IMR-90 (cell line): ENCODE data around the gene TNF. TPM values are rescaled to one million over a fixed set of nuclear protein-coding genes. Genes with fewer than 3 reads are reported as not detected.

Source experiments
- ATAC-seq: fragments of 200-7000 bp; cut with Tn5 transposase; 2 replicates; pipeline ENCODE4 v1.9.1; 2020; ENCODE audit warnings: low read depth, mild to moderate bottlenecking, moderate library complexity
- BruUV-seq: library from RNA; stranded (reverse); fragments of 400-500 nt; replicated peaks from 2 replicates; lab custom pipeline; 2021; lab: Mats Ljungman, UMichigan
- CTCF ChIA-PET: fragments of 300-600 bp; formaldehyde crosslinking; extraction: SDS; loops from one replicate; lab custom pipeline; 2021; ENCODE audit warnings: antibody characterized with exemption; lab: Yijun Ruan, JAX
- POLR2A ChIA-PET: fragments of 300-600 bp; sonication (Branson Sonifier 250); formaldehyde crosslinking; loops from one replicate; lab custom pipeline; 2022; ENCODE audit warnings: antibody characterized with exemption; ENCODE audit not compliant: unreplicated experiment; lab: Charles Lee
- DNase-seq: peaks from one replicate; pipeline ENCODE4 v3.0.0; 2013
- H2AFZ ChIP-seq: replicated peaks from 2 replicates; pipeline ENCODE3; 2013; ENCODE audit warnings: low read length, mild to moderate bottlenecking; ENCODE audit not compliant: poor library complexity
- H2AK5ac ChIP-seq: 2 replicates; pipeline ENCODE4 v1.6.1; 2013; ENCODE audit warnings: low read depth, low read length, inconsistent platforms
- H2AK9ac ChIP-seq: replicated peaks from 2 replicates; pipeline ENCODE3; 2013; ENCODE audit warnings: mild to moderate bottlenecking, low read depth, low read length, moderate library complexity; ENCODE audit not compliant: poor library complexity
- H2BK120ac ChIP-seq: 2 replicates; pipeline ENCODE4 v1.6.1; 2013; ENCODE audit warnings: low read depth, low read length, inconsistent platforms
- H2BK15ac ChIP-seq: 3 replicates; pipeline ENCODE4 v1.6.1; 2013; ENCODE audit warnings: low read depth, low read length, inconsistent platforms
- H2BK20ac ChIP-seq: 2 replicates; pipeline ENCODE4 v1.6.1; 2013; ENCODE audit warnings: low read depth, mild to moderate bottlenecking, inconsistent platforms, low read length, moderate library complexity
- H2BK5ac ChIP-seq: 2 replicates; pipeline ENCODE4 v1.6.1; 2013; ENCODE audit warnings: mild to moderate bottlenecking, low read depth, low read length, inconsistent platforms; ENCODE audit not compliant: poor library complexity, severe bottlenecking
- H3K14ac ChIP-seq: replicated peaks from 2 replicates; pipeline ENCODE4 v1.6.1; 2013; ENCODE audit warnings: low read depth, low read length, inconsistent platforms
- H3K18ac ChIP-seq: 2 replicates; pipeline ENCODE4 v1.6.1; 2013; ENCODE audit warnings: low read depth, low read length, control low read depth
- H3K23ac ChIP-seq: 2 replicates; pipeline ENCODE4 v1.6.1; 2013; ENCODE audit warnings: low read depth, low read length, inconsistent platforms
- H3K27ac ChIP-seq: 2 replicates; pipeline ENCODE4 v1.5.1; 2013; ENCODE audit warnings: mild to moderate bottlenecking, control low read depth, low read length; ENCODE audit not compliant: insufficient read depth
- H3K27me3 ChIP-seq: 2 replicates; pipeline ENCODE4 v1.6.1; 2013; ENCODE audit warnings: low read length; ENCODE audit not compliant: control insufficient read depth, insufficient read depth
- H3K36me3 ChIP-seq: 2 replicates; pipeline ENCODE4 v1.6.1; 2013; ENCODE audit warnings: low read length, mixed read lengths; ENCODE audit not compliant: control insufficient read depth, insufficient read depth
- H3K4ac ChIP-seq: 2 replicates; pipeline ENCODE4 v1.6.1; 2013; ENCODE audit warnings: low read depth, low read length, inconsistent platforms
- H3K4me1 ChIP-seq: 2 replicates; pipeline ENCODE4 v1.6.1; 2013; ENCODE audit warnings: low read length, mixed read lengths; ENCODE audit not compliant: control insufficient read depth, insufficient read depth
- H3K4me2 ChIP-seq: 2 replicates; pipeline ENCODE4 v1.6.1; 2013; ENCODE audit warnings: low read depth, mild to moderate bottlenecking, control low read depth, low read length, moderate library complexity
- H3K4me3 ChIP-seq: 2 replicates; pipeline ENCODE4 v1.5.1; 2013; ENCODE audit warnings: low read depth, mild to moderate bottlenecking, control low read depth, low read length, moderate library complexity; ENCODE audit not compliant: insufficient read depth
- H3K56ac ChIP-seq: 2 replicates; pipeline ENCODE4 v1.6.1; 2013; ENCODE audit warnings: low read length, inconsistent platforms; ENCODE audit not compliant: insufficient read depth; ENCODE audit errors: extremely low read depth
- H3K79me1 ChIP-seq, 2 experiments: 2 replicates each; pipeline ENCODE4 v1.6.1; 2013; ENCODE audit warnings: low read length in 2 of 2, inconsistent platforms in 1 of 2, low read depth in 1 of 2
- H3K9ac ChIP-seq: 2 replicates; pipeline ENCODE4 v1.6.1; 2013; ENCODE audit warnings: low read depth, low read length, control low read depth
- H3K9me1 ChIP-seq: 2 replicates; pipeline ENCODE4 v1.6.1; 2013; ENCODE audit warnings: low read length, inconsistent platforms; ENCODE audit not compliant: insufficient read depth
- H3K9me3 ChIP-seq: 2 replicates; pipeline ENCODE4 v1.6.1; 2013; ENCODE audit warnings: low read length; ENCODE audit not compliant: control insufficient read depth, insufficient read depth
- H4K20me1 ChIP-seq: 2 replicates; pipeline ENCODE4 v1.6.1; 2013; ENCODE audit warnings: low read length, inconsistent platforms; ENCODE audit not compliant: insufficient read depth
- H4K5ac ChIP-seq: 2 replicates; pipeline ENCODE4 v1.6.1; 2013; ENCODE audit warnings: mild to moderate bottlenecking, low read depth, low read length, control low read depth
- H4K8ac ChIP-seq, 2 experiments: 2 replicates each; pipeline ENCODE4 v1.6.1; 2013; ENCODE audit warnings: low read depth in 2 of 2, low read length in 2 of 2, control low read depth in 1 of 2, inconsistent platforms in 1 of 2
- H4K91ac ChIP-seq: 2 replicates; pipeline ENCODE4 v1.6.1; 2013; ENCODE audit warnings: low read depth, low read length, inconsistent platforms; ENCODE audit not compliant: insufficient read depth
- BHLHE40 ChIP-seq: fragments of 150-350 bp; IDR thresholded peaks from 2 replicates; pipeline ENCODE4 v1.6.1; 2016; ENCODE audit warnings: mild to moderate bottlenecking, low read depth, low read length
- CHD1 ChIP-seq: IDR thresholded peaks from 2 replicates; pipeline ENCODE4 v1.6.1; 2012; ENCODE audit warnings: low read depth, low read length, improper control_type of control experiment
- FOS ChIP-seq: fragments of 150-350 bp; IDR thresholded peaks from 2 replicates; pipeline ENCODE4 v1.6.1; 2016; ENCODE audit warnings: low read depth, low read length
- MAFK ChIP-seq: IDR thresholded peaks from 2 replicates; pipeline ENCODE4 v1.6.1; 2012; ENCODE audit warnings: low read depth, low read length, improper control_type of control experiment
- MAZ ChIP-seq: IDR thresholded peaks from 2 replicates; pipeline ENCODE4 v1.6.1; 2012; ENCODE audit warnings: low read depth, mild to moderate bottlenecking, low read length, improper control_type of control experiment, moderate library complexity, borderline replicate concordance
- MXI1 ChIP-seq: IDR thresholded peaks from 2 replicates; pipeline ENCODE4 v1.6.1; 2012; ENCODE audit warnings: low read depth, mild to moderate bottlenecking, low read length, moderate library complexity, borderline replicate concordance
- NFE2L2 ChIP-seq: fragments of 150-350 bp; IDR thresholded peaks from 2 replicates; pipeline ENCODE4 v1.6.1; 2016; ENCODE audit warnings: low read depth, mild to moderate bottlenecking, low read length
- POLR2A ChIP-seq: IDR thresholded peaks from 2 replicates; pipeline ENCODE4 v1.6.1; 2012; ENCODE audit warnings: mild to moderate bottlenecking, low read depth, low read length
- RAD21 ChIP-seq: IDR thresholded peaks from 2 replicates; pipeline ENCODE4 v1.6.1; 2012; ENCODE audit warnings: low read length, improper control_type of control experiment
- RCOR1 ChIP-seq: IDR thresholded peaks from 2 replicates; pipeline ENCODE4 v1.6.1; 2012; ENCODE audit warnings: mild to moderate bottlenecking, low read length, improper control_type of control experiment; ENCODE audit not compliant: insufficient replicate concordance
- RFX5 ChIP-seq: IDR thresholded peaks from 2 replicates; pipeline ENCODE4 v1.8.0; 2012; ENCODE audit warnings: low read depth, mild to moderate bottlenecking, low read length, moderate library complexity
- SMC3 ChIP-seq: fragments of 150-350 bp; IDR thresholded peaks from 2 replicates; pipeline ENCODE4 v1.6.1; 2016; ENCODE audit warnings: low read depth, mild to moderate bottlenecking, antibody characterized with exemption, low read length, moderate library complexity
- WGBS, 2 experiments: methylation state at CpG; one replicate each; pipeline versions ENCODE4 v1.1.5 to v1.1.7; 2013; ENCODE audit warnings: missing lambda C conversion rate in 2 of 2; ENCODE audit not compliant: insufficient read length in 1 of 2; ENCODE audit errors: extremely low coverage in 2 of 2; 5-methylcytosine and 5-hydroxymethylcytosine counted together
- dilution Hi-C: fragments of 300-500 bp; cut with HindIII; formaldehyde crosslinking; loops from one replicate; pipeline ENCODE4 v1.14.3; 2018; ENCODE audit warnings: low sequenced_read_pairs; ENCODE audit not compliant: unreplicated experiment
- in situ Hi-C: fragments of 300-500 bp; cut with MboI; formaldehyde crosslinking; loops from 3 replicates; pipeline ENCODE4 v1.14.3; 2019; ENCODE audit warnings: low sequenced_read_pairs, inconsistent platforms, mixed read lengths
- intact Hi-C: fragments of 100-400 bp; cut with micrococcal nuclease; formaldehyde crosslinking; loops from 2 replicates; pipeline ENCODE4 v1.10.0; 2022
- polyA plus RNA-seq, 3 experiments: library from polyadenylated mRNA; depleted of rRNA; stranded (reverse); fragments of >200 nt; gene quantifications; 2 replicates each; pipeline ENCODE4 v1.2.3, GENCODE V29; 2012; ENCODE audit warnings: low replicate concordance in 1 of 3
- total RNA-seq: library from RNA; depleted of rRNA; stranded (reverse); fragments of >200 nt; gene quantifications from 2 replicates; pipeline ENCODE4 v1.2.3, GENCODE V29; 2012
- TF ChIP-seq, protein P1 (sequence below): fragments of 150-350 bp; IDR thresholded peaks from 2 replicates; pipeline ENCODE4 v1.6.1; 2016; ENCODE audit warnings: low read depth, mild to moderate bottlenecking, low read length, moderate library complexity, borderline replicate concordance
- TF ChIP-seq, protein P2 (sequence below): conservative IDR thresholded peaks from 2 replicates; pipeline ENCODE4 v1.5.1; 2012; ENCODE audit warnings: mild to moderate bottlenecking, low read depth, low read length, improper control_type of control experiment
- TF ChIP-seq, protein P3 (sequence below): fragments of 150-350 bp; IDR thresholded peaks from 2 replicates; pipeline ENCODE4 v1.6.1; 2017; ENCODE audit warnings: mild to moderate bottlenecking, antibody characterized with exemption, low read length, low read depth

TNF gene
- total and polyA plus RNA-seq, 2 of the 4 experiments (the other 2 are of a cell fraction): not detected

DNA sequence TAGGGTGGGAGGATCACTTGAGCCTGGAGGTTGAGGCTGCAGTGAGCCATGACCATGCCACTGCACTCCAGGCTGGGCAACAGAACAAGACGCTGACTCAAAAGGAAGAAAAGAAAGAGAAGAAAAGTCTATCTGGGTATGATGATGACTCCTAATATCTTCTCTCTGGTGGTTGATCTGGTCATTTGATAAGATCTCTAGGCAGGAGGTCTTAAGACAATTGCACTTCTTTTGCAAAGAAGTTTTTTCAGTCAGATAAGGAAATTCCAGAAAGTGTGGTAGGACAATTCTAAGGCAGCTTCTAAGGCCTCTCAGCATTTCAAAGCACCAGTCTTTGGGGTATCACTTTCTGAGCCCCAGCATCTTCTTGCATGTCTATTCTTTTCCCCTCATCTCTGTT is 32.0 kb downstream of the TNF start:
- Histone ChIP-seq H3K36me3 (no peaks in the 10 kb centered on the region), H2BK20ac (no peak overlapping the region), H3K9me1 (no peaks in the 10 kb centered on the region), H3K4ac (no peak overlapping the region), H3K4me2 (no peak overlapping the region), H3K27me3 (peaks cover 9% of the 10 kb centered on the region; the same call in 1 of the 2 replicates), H3K56ac (no peak overlapping the region), H4K91ac (no peak overlapping the region), H3K18ac (no peak overlapping the region), H4K5ac (no peak overlapping the region), H2AK9ac (no peak overlapping the region), H2AK5ac (no peak overlapping the region), H3K4me3 (no peak overlapping the region), H3K27ac (no peak overlapping the region), H3K4me1 (no peaks in the 10 kb centered on the region), H4K8ac (no peak overlapping the region), H3K9ac (no peak overlapping the region), H2BK5ac (no peak overlapping the region), H2AFZ (no peak overlapping the region), H2BK15ac (no peak overlapping the region), H3K23ac (no peak overlapping the region), H2BK120ac (no peak overlapping the region), H4K20me1 (no peaks in the 10 kb centered on the region), H3K79me1 (no peaks in the 10 kb centered on the region), H3K9me3 (no peaks in the 10 kb centered on the region), H3K14ac (no peak overlapping the region)
- ATAC-seq (no peak), DNase-seq (no peak)
- in situ Hi-C loops: no loop called here
- WGBS, 2 experiments: 67% methylated on average over 1 of the region's 1 CpG; no CpG with 5 or more reads in 1 of the 2 experiments
- no TSS peak for BruUV-seq
- ChIA-PET CTCF (interaction anchor here (0.6 kb wide), 1 partner anchor 170 kb away, joined by 4 read pairs; no protein-coding TSS in a partner anchor), POLR2A (interaction anchor here (0.6 kb wide), 1 partner anchor 188 kb away, joined by 3 read pairs; no protein-coding TSS in a partner anchor)
- TF ChIP-seq FOS: no peak
- TF ChIP-seq POLR2A: no peak
- TF ChIP-seq, protein P1, sequence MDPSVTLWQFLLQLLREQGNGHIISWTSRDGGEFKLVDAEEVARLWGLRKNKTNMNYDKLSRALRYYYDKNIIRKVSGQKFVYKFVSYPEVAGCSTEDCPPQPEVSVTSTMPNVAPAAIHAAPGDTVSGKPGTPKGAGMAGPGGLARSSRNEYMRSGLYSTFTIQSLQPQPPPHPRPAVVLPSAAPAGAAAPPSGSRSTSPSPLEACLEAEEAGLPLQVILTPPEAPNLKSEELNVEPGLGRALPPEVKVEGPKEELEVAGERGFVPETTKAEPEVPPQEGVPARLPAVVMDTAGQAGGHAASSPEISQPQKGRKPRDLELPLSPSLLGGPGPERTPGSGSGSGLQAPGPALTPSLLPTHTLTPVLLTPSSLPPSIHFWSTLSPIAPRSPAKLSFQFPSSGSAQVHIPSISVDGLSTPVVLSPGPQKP: no peak
- TF ChIP-seq RAD21: no peak
- no peak for TF ChIP-seq MAFK
- TF ChIP-seq MAZ: no peak
- TF ChIP-seq CHD1: no peak
- no peak for TF ChIP-seq SMC3
- TF ChIP-seq, protein P2, sequence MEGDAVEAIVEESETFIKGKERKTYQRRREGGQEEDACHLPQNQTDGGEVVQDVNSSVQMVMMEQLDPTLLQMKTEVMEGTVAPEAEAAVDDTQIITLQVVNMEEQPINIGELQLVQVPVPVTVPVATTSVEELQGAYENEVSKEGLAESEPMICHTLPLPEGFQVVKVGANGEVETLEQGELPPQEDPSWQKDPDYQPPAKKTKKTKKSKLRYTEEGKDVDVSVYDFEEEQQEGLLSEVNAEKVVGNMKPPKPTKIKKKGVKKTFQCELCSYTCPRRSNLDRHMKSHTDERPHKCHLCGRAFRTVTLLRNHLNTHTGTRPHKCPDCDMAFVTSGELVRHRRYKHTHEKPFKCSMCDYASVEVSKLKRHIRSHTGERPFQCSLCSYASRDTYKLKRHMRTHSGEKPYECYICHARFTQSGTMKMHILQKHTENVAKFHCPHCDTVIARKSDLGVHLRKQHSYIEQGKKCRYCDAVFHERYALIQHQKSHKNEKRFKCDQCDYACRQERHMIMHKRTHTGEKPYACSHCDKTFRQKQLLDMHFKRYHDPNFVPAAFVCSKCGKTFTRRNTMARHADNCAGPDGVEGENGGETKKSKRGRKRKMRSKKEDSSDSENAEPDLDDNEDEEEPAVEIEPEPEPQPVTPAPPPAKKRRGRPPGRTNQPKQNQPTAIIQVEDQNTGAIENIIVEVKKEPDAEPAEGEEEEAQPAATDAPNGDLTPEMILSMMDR: no peak
- TF ChIP-seq MXI1: no peak
- TF ChIP-seq RCOR1: no peak
- TF ChIP-seq, protein P3, sequence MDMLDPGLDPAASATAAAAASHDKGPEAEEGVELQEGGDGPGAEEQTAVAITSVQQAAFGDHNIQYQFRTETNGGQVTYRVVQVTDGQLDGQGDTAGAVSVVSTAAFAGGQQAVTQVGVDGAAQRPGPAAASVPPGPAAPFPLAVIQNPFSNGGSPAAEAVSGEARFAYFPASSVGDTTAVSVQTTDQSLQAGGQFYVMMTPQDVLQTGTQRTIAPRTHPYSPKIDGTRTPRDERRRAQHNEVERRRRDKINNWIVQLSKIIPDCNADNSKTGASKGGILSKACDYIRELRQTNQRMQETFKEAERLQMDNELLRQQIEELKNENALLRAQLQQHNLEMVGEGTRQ: no peak
- TF ChIP-seq BHLHE40: no peak
- no peak for TF ChIP-seq RFX5
- no peak for TF ChIP-seq NFE2L2
- dilution Hi-C loops: no loop called here
- intact Hi-C loops: no loop called here
